Ishikawa (cell line): ENCODE data around the gene COL13A1.

ENCODE experiments used
- CEBPB ChIP-seq: IDR thresholded peaks from 2 replicates; pipeline ENCODE4 v1.6.1; 2012
- CREB1 ChIP-seq: IDR thresholded peaks from 2 replicates; pipeline ENCODE4 v1.6.1; 2012; ENCODE audit warnings: low read depth
- EGR1 ChIP-seq: IDR thresholded peaks from 2 replicates; pipeline ENCODE4 v1.6.1; 2012
- EP300 ChIP-seq: IDR thresholded peaks from 2 replicates; pipeline ENCODE4 v1.6.1; 2012; ENCODE audit warnings: borderline replicate concordance
- FOXM1 ChIP-seq: IDR thresholded peaks from 2 replicates; pipeline ENCODE4 v1.6.1; 2012; ENCODE audit warnings: low read depth, borderline replicate concordance
- MAX ChIP-seq: IDR thresholded peaks from 2 replicates; pipeline ENCODE4 v1.6.1; 2012
- NFIC ChIP-seq: IDR thresholded peaks from 2 replicates; pipeline ENCODE4 v1.6.1; 2012
- RAD21 ChIP-seq: IDR thresholded peaks from 2 replicates; pipeline ENCODE4 v1.6.1; 2012; ENCODE audit warnings: low read depth
- REST ChIP-seq: IDR thresholded peaks from 2 replicates; pipeline ENCODE4 v1.6.1; 2012; ENCODE audit warnings: low read depth, mild to moderate bottlenecking
- TAF1 ChIP-seq: IDR thresholded peaks from 2 replicates; pipeline ENCODE4 v1.6.1; 2012; ENCODE audit warnings: low read depth, mild to moderate bottlenecking
- TCF12 ChIP-seq: IDR thresholded peaks from 2 replicates; pipeline ENCODE4 v1.6.1; 2012; ENCODE audit warnings: low read depth
- TEAD4 ChIP-seq: IDR thresholded peaks from 2 replicates; pipeline ENCODE4 v1.6.1; 2012
- USF1 ChIP-seq: IDR thresholded peaks from 2 replicates; pipeline ENCODE4 v1.6.1; 2012
- YY1 ChIP-seq: IDR thresholded peaks from 2 replicates; pipeline ENCODE4 v1.6.1; 2012; ENCODE audit warnings: low read depth
- ZBTB7A ChIP-seq: IDR thresholded peaks from 2 replicates; pipeline ENCODE4 v1.6.1; 2012; ENCODE audit warnings: low read depth

The COL13A1 gene

DNA sequence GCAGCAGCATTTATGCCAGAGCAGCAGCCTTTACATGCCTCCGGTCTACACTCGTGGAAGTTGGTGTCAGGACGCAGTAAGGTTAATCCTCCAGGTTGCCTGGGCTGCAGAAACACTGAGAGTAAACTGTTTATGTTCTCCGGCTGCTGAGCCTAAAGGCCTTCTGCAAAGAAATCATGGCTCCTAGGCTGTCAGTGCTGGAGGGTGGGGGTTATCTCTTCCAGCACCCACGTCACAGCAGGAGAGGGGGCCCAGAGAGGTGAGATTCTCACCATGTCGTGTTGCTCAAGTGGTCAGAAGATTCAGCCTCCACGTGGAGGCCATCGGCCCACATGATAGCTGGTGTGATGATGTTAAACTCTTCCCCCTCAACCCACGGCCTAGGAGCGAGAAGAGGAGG is 41.2 kb downstream of the COL13A1 start:
- TF ChIP-seq EGR1 (no peak), TEAD4 (no peak), RAD21 (no peak), EP300 (no peak), NFIC (no peak), FOXM1 (no peak), CREB1 (no peak), REST (no peak)

GRCh38 chr10:69843923-69844322 is 42.2 kb downstream of the COL13A1 start:
- TF ChIP-seq USF1 = no peak
- no peak for TF ChIP-seq RAD21
- no peak for TF ChIP-seq TCF12
- no peak for TF ChIP-seq REST
- no peak for TF ChIP-seq YY1
- no peak for TF ChIP-seq TAF1
- no peak for TF ChIP-seq EP300
- TF ChIP-seq EGR1 = no peak
- no peak for TF ChIP-seq CEBPB
- TF ChIP-seq NFIC = no peak
- TF ChIP-seq CREB1 = no peak
- no peak for TF ChIP-seq MAX
- TF ChIP-seq TEAD4 = no peak
- TF ChIP-seq ZBTB7A = no peak
- TF ChIP-seq FOXM1 = no peak

GRCh38 chr10:69844698-69845097 is 43.0 kb downstream of the COL13A1 start:
- TF ChIP-seq REST = no peak
- TF ChIP-seq ZBTB7A = no peak
- TF ChIP-seq RAD21 = no peak
- no peak for TF ChIP-seq CREB1
- TF ChIP-seq MAX = no peak
- TF ChIP-seq TAF1 = no peak
- no peak for TF ChIP-seq YY1
- no peak for TF ChIP-seq NFIC
- no peak for TF ChIP-seq EGR1
- TF ChIP-seq TCF12 = no peak
- no peak for TF ChIP-seq EP300
- TF ChIP-seq FOXM1 = no peak
- no peak for TF ChIP-seq USF1

DNA sequence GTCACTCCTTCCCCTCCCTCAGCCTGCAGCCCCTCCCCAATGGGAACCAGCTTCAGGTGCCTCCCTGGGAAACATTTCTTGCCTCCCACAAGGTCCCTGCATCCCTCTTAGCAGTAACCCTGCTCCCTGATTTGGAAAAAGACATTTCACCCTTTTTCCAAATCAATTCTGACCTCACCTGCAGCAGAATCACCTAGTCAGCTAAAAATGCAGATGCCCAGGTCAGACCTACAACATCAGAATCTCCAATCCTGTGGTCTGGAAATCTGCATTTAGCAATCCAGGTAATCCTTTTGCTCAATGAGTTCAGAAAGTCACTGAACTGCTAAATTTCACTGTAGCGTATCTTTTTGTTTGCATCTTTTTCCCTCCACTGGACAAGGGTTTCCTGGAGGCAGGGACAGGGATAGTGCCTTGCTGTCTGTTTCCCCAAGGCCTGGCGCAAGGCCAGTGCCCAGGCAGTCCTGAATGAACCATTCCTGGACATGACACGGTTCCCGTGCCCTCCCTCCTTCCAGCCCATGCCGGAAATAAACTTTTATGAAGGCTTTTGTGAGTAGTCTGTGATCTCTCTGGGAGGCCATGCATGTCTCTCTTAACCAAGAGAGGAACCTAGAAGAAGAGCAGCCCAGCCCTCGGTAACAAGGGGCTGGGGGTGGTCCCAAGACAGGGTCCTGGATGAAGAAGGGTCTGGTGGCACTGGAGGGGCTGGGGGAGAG is 44.0 kb downstream of the COL13A1 start:
- no peak for TF ChIP-seq ZBTB7A
- no peak for TF ChIP-seq TAF1
- TF ChIP-seq NFIC = 0 out of 2 replicates have a peak, but pooled peaks have one; percentile 13
- TF ChIP-seq MAX = no peak
